ENCODE results near the gene CYP8B1.

CYP8B1 gene

DNA sequence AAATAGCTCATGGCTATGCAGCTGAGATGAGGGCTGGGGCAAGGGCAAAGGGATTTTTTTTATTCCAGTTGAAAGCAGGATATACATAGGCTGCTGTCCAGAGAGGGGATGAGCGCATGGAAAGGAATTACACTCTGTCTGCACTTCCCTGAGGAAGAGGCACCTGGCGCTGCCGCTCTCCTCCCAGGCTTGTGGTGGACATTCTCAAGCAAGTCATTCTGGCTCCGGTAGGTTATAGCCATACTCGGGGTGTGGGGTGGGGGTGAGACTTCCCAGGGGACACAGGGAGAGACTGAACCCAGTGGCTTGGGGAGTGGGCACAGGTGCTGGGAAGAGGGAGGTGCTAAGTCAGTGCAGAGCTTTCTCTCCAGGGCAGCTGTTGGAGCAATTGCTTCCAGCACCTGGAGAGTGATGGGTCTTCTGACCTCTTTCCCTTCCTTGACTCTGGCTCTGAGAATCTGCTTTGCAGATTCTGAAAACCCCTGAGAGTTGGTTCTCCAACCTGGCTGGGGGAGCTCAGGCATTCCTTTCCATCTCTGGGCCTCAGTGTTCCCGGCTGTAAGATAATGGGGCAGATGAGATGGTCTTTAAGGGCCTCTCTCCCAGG, 24.3 kb downstream of the CYP8B1 start:
- FAIRE-seq, result no peak

DNA sequence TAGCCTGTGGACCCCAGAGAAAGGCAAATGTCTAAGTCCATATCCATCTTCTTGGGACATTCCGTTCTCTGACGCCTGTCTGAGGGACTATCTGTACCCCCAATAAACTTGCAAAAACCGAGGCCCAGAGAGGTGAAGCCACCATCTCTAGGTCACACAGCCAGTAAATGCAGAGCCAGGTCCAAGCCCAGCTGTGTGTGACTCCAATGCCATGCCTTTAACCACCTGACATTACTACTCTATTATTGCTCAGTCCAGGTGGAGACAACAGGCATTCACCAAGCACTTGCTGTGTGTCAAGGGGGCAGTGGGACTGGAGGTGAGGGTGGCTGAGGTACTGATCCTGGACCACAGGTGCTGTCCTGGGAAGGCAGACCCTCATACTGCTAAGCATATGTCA, 25.4 kb downstream of the CYP8B1 start:
- no peak for FAIRE-seq

DNA sequence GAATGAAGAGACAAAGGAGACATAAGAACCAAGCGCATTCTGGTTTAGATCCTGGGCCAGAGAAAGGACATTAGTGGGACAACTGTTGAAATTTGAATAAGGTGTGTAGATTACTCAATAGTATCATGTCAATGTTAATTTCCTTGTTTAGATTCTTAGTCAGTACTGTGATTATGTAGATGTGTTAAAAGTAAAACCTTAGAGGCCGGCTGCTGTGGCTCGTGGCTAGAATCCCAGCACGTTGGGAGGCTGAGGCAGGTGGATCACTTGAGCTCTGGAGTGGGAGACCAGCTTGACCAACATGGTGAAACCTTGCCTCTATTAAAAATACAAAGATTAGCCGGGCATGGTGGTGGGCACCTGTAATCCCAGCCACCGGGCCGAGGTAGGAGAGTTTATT, 26.7 kb downstream of the CYP8B1 start:
- no peak for FAIRE-seq

DNA sequence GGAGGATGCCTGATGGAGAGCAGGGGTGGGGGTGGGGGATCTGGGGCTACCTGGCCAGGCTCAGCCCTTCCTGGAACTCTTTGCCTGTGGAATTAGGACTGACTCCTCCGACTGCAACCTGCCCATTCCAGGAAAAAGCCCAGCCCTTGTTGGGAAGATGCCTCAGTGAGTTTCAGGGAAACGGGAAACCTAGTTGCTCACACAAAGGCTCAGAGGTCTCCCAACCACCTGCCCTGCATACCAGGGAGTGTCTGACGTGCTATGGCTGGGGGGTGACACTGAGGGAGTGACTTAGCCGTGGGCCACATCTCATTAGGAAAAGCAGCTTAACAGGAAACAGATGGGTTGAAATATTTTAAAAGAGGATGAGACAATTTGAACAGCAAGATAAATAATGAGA, 27.9 kb downstream of the CYP8B1 start:
- no peak for FAIRE-seq

DNA sequence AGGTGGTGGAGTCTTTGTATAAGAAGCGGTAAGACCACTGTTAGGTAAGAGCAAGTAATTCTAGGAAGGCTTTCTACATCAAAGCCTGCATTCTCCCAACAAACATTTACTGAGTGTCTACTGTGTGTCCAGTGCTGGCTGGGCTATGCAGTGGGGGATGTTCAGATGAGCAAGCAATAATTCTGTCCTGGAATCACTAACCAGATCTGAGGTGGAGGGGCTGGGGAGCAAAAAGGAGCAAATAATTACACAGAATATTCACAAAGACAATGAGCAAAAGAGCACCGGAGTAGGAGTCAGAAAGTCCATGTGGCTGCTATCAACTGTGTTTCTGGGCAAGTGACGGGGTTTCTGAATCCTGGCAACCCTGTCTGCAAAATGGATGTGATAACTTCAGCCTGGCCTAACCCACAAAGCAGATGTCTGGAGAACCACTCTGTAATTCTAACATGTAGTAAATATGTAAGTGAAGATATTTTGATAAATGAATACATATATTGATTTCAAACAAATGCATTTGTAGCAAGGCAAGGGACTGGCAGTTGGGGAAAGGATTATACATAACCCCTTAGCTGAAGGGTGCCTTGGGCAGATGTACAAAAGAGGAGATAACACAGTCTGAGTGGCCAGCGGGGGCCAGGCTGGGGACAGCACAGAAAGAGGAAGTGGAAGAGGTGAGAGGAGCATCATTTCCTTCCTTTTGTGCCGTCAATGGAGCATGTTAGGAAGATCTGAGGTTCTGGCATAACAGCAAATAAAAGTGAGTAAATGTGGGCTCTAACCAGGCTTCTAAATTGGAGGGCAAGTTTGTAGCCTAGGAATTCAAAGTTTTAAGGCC, 28.8 kb downstream of the CYP8B1 start:
- no peak for FAIRE-seq

DNA sequence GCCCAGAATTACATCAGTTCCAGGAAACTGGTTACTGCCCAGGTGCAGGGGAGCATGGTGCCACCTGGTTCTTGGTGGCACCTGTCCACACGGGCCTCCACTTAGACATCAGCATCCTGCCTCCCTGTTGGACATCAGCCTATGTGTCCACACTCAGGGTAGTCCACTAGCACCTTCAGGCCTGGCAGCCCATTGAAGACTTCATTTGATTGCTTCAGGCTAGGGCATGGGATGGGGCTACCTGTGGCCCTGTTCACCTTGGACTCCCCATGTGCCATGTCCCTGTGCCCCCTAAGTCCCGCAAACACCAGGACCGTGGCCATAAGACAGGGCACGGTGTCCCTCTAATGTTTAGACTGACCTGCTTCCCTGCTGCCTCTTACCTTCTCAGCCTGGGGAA, 30.9 kb downstream of the CYP8B1 start:
- no peak for FAIRE-seq

DNA sequence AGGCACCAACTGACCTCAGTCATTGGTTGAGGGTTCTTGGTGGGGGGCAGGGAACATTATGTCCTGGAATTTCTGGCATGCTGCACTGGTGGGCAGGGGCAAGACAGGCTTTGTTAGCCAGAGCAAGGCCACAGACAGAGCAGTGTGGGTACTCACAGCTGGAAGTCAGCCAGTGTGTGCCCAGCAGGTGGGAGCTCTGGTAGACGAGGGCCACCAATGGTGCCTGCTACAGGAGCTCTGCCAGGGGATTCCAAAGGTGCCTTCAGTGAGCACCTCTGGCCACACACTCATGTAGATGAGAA, 31.3 kb downstream of the CYP8B1 start:
- FAIRE-seq, result no peak

DNA sequence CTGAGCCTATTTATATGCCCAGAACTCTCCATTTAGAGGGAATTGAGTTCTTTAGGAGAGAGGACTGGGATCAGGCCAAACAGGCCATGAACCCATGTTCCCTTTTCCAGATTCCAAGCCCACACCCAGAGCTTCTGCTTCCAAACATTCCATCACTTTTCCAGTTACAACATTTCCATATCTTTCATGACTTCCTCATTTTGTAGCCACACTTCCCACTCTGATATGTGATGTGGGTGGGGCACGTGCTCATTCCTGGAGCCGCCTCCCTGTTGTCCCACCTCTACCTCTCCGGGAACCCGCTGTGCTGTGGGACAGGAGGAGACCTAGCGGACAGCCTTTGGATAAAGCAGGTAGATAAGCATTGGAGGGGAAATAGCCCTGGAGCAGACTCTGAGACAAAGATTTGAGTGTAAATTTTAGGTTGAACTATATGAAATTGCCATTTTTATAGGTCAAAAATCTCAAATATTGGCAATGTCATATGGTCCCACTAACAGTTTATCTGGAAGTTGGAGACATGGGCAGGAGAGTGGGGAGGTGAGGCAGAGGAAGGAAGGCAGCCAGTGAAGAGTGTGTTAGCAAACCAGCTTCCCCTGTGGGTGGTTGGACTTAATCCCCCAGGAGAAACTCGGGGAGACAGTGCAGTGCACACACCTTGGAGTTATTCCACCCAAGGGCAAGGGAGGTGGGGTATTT, 31.8 kb downstream of the CYP8B1 start:
- FAIRE-seq, result no peak

DNA sequence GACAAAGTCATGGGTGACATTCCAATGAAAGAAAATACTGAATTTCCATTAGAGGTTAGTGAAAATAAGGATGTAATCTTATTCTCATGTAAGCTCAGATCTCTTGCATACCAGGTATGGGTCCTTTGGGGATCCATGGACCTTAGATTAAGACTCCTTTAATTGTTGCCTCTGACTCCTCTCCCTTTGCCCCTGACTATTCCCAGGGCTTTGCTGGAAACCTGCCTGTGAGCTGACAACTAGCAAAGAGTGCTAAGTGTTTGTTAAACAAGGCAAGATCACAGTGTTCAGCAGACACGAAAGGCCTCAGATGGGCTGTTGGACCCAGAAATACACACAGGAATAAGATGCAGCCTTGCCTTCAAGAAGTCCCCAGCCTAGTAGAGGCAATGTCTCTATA, 34.3 kb downstream of the CYP8B1 start:
- no peak for FAIRE-seq

DNA sequence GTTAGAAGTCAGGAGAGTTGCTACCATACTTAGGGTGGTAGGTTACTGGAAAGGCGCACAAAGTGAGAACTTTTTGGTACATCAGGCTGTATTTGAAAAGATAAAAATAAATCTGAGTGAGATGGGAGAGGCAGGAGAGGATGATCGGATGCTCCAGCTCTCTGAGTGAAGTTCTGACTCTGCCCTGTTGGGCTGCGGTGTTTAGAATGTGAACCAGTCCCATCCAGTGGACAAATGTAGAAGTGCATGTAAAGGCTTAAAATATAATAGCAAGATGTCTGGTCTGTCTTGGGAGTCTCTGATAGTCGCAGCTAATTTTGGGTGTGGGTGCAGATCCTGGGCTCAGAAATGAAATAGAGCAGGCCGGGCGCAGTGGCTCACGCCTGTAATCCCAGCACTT, 36.1 kb downstream of the CYP8B1 start:
- FAIRE-seq, result no peak

DNA sequence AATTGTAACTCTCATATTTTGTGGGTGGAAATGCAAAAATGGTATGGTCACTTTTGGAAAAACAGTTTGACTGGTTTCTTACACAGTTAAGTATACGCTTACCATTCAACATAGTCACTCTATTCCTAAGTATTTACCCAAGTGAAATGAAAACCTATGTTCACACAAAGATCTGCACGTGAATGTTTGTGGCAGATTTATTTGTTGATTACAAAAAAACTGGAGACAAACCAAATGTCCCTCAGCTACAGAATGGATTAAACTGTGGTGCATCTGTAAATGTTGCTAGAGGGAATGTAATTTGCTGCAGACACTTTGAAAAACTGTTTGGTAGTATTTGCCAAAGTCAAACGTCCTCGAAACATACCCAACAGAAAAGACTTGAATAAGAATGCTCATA, 37.1 kb downstream of the CYP8B1 start:
- no peak for FAIRE-seq

DNA sequence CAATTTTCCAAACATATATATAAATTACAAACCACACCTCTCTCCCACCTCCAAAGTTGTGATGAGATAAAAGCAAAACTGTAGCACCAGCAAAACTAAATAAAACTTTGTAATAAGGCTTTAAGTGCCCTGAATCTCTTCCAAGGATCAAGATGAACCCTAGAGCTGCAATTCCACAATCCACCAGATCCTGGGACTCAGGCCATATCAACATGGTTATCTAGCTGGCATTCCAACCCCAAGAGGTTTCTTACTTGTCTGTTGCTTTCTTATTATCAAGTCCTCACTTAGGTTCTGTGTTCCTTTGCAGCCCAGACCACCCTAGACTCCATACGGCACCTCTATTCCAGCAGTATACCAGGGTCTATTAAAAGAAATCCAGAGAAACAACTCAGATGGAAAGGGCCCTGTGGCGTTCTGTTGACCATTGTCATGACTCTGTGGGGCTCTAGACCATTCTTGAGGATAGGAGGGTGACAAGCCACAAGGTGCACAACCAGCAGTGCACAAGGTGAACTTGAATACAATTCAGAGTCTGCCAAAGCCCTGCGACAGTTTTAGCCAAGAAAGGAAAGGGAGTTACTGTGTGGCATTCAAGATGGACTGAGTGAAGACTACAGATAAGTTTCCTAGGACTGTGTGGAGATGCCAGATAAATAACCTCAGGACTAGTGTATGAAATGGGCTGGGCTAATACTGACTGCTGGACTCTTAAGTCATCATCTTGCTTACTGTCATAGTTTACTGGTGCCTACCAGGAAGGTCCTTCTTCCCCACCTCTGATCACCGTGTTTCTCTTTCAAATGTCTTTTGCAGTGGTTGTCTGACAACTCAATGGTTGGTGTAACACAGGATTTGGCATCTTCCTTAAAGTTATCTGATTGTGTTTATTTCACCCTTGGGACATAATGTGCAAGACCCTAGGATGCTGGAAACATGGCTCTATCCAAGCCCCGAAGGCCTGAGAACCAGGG, 39.2 kb downstream of the CYP8B1 start:
- FAIRE-seq, result no peak

DNA sequence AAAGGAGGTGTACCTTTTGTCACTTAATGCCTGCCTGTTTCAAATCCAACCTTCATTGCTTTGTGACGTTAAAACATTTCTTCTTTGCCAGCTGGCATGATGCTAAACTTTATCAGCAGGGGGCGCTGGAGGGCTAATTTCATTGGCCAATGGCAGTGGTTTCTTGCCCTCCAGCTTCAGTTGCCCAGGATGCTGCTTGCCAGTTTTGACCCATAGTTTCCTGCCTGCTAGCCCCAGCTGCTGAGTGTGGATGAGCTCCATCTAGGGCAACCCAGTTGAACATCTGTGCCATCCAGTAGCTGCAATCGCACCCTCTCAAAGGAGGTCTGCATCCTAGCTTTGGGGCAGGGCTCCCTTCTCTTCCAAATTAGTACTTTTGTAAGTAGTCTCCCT, 44.4 kb downstream of the CYP8B1 start:
- FAIRE-seq, result no peak

DNA sequence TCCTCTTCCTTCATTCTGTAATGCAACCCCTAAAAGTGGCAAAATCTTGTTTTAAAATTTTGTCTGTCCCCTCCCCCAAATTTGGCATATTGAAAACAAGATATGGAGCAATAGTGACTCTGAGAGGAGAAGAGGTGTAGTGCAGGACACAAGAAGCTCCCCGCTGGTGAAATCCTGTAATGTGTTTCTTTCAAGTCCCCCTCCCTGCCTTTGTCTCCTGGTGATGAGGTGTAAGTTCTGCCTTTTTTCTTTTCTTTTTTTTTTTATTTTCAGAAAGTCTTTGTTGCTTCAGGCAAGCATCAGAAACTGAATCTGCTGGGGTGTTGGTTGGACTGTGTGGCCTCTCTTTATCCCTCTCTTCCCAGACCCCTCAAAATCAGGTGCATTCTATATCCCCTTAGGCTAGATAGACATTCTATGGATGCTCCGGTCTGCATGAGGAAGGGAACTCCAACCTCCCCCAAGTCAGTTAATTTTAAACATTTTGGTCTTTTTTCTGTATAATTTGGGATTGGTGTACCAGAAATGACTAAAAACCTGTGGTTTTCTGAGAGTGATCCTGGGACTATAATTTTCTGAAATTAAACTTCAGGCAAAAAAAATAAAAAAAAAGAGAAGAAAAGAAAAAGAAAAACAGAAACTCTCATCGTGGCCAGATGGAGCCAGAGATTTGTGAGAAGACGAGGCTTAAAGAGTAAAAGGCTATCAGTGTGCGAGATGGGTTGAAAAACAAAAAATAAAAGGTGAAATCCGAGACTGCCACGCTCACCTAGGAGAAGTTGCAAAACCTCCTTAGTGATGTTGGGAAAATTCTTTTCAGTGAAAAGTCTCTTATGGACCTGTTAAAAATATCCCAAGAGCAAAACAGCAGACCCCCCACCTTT, 45.0 kb downstream of the CYP8B1 start:
- no peak for FAIRE-seq

DNA sequence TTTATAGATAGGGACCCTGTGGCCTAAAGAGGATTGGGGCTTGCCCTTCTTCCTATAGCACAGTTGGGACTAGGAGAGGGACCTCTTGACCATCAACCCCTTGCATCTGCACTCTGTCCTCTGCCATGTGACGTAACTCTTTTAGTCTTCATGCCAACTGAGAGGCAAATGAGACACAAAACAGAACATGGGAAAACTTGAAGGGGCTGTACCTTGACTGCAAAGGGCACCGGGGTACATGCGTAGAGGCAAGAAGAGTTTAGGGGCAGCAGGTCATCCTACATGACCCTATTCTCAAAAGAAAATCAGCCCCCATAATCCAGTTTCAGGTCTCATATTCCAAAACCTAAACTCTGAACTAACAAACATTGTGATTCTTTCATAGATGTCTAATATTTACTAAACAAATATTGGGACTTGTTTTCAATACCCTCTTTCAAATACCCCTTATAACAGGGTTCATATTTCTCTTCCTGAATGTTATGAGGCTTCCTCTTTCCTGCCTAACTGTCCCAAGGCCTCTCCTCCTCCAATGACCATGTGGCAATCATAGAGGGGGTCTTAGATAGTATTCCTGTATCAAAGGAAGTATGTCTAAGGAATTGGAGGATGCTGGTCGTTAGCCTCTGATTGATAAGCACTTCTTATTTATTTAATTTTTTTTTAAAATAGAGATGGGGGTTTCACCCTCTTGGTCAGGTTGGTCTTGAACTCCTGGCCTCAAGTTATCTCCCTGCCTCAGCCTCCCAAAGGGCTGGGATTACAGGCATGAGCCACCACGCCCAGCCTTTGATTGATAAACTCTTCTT, 45.8 kb downstream of the CYP8B1 start:
- FAIRE-seq, result no peak

DNA sequence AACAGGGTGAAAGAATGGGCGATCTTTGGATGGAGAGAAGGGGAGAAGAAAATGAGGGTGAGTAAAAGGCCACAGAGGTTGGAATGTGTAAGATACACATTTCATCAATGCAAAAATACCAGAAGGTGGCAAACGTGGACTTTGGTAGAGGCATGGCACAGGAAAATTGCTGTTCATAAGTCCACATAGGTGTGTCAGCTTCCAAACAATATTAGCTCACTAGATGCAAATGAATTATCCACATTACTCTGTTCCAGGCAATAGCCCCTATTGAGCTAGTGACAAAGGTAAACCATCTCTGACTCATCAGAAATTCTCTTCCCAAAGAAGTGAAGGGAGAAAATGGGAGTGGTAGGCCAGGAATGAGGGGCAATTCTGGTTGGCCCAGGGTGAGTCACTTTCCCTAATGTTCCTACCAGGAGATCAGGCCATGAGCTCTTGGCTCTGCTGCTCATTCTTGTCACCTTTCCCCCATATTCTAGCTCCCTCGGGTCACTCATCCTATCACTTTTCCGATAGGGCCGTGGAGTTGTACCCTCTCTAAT, 46.5 kb downstream of the CYP8B1 start:
- FAIRE-seq, result peak; percentile 94

DNA sequence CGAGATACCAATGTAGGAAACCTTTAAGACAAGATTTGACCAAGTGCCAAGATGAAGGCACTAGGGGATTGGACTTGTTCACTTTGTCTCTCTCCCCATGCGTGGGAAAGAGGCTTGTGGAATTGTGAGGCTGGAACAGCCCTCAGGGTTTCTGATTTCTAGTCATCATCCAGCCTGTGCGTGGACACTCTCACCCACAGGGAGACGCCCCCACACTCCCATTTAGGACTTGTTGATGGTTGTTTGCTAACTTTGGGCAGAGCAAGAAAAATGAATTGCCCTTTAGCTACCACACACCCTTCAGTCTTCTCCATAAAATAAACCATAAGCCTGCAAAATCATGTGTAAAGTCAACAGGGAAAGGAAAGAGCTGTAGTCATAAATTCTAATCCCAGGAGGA, 48.0 kb downstream of the CYP8B1 start:
- peak; percentile 18 for FAIRE-seq

DNA sequence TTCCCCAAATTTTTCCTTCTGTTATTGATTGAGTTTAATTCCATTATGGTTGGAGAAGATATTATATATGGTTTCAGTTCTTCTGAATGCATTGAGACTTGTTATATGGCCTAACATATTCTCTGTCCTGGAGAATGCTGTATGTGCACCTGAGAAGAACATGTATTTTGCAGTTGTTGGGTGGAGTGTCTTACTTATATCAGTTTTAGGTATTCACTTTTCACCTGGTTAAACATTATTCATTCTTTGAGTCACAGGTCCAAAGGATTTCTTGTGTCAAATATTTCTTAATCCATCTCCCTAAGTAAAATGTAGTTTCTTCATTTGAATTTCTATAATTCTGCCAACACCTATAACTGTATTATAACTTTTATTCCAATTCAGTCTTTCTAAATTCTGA, 48.7 kb downstream of the CYP8B1 start:
- no peak for FAIRE-seq

DNA sequence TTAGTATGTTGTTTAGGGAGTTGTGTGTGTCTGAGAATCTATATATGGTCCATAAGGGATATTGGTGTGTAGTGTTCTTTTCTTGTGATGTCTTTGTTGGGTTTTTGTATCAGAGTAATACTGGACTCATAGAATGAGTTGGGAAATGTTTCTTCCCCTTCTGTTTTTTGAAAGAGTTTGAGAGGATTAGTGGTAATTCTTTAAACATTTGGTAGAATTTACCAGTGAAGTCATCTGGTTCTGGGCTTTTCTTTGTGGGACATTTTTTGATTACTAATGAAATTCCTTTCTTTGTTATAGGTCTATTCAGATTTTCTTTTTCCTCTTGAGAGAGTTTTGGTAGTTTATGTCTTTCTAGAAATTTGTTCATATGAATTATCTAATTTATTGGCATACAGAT, 49.5 kb downstream of the CYP8B1 start:
- peak; percentile 55 for FAIRE-seq

DNA sequence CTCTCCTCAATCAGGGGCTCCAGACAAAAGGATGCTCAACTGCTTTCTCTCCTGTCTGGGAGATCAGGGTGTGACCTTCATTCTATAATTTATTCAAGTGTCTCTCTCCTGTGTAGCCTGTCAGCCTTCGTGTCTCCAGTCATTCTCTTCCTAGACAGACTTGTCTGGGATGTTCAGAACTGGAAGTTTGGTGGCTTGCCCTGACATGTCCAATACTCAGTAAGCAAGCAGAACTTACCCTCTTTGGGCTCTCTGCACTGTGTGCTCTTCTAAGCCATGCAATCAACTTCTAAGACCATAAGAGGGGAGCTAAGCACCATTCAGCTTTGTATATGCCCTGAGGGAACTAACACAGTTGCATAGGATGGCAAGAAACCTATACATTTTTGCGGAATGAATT, 52.3 kb downstream of the CYP8B1 start:
- no peak for FAIRE-seq

DNA sequence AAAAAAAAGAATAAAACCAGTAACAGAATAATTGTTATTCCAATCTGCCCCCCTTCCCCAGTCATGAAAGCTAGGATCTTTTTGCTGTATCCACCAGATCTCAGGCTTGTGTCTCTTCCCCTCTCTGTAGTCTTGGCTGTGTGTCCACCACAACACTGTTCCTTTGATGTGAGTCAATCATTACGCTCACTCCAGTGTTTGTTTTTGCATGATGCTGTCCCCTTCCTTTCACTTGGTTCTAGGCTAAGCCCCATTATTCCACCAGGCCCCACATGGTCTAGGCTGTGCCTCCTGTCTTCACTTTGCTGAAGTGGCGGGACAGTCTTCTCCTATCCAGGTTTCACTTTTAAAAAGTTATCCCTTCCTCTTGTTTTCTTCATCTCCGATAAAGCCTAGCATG, 52.9 kb downstream of the CYP8B1 start:
- no peak for FAIRE-seq
